HEK293 (cell line): ENCODE measurements around the gene NCOA7.

Source experiments
- CTCF ChIA-PET: fragments of 350-600 bp; formaldehyde crosslinking; extraction: SDS; loops from one replicate; lab custom pipeline; 2021; ENCODE audit warnings: antibody characterized with exemption; lab: Yijun Ruan, JAX
- POLR2A ChIA-PET: fragments of 300-600 bp; formaldehyde crosslinking; extraction: SDS; loops from one replicate; lab custom pipeline; 2020; ENCODE audit warnings: antibody characterized with exemption, inconsistent platforms; lab: Yijun Ruan, JAX
- H3K27ac ChIP-seq: fragments of 200-500 bp; sonication (Bioruptor generic); 2 replicates; pipeline ENCODE4 v1.5.1; 2014; ENCODE audit warnings: low read depth, low read length, control low read depth, inconsistent platforms; ENCODE audit errors: extremely low read depth
- H3K36me3 ChIP-seq, 2 experiments: fragments of 200-500 bp in 1 of 2; sonication (Bioruptor generic) in 1 of 2; 1 replicate in 1 of 2; 2 replicates in 1 of 2; pipeline ENCODE4 v1.5.1; 2014 to 2017; ENCODE audit warnings: inconsistent platforms in 2 of 2, low read length in 2 of 2; ENCODE audit not compliant: control insufficient read depth in 2 of 2, insufficient read depth in 1 of 2
- H3K4me1 ChIP-seq: fragments of 200-500 bp; sonication (Bioruptor generic); 2 replicates; pipeline ENCODE4 v1.5.1; 2014; ENCODE audit warnings: mild to moderate bottlenecking, low read length, inconsistent platforms; ENCODE audit not compliant: control insufficient read depth, insufficient read depth
- H3K4me3 ChIP-seq: 2 replicates; pipeline ENCODE4 v1.5.1; 2011; ENCODE audit warnings: low read depth, mild to moderate bottlenecking, control low read depth, low read length, moderate library complexity
- H3K9me3 ChIP-seq: fragments of 200-500 bp; sonication (Bioruptor generic); 2 replicates; pipeline ENCODE4 v1.5.1; 2014; ENCODE audit warnings: low read depth, low read length, inconsistent platforms; ENCODE audit not compliant: control insufficient read depth, insufficient read depth
- OSR2 ChIP-seq: fragments of 450-650 bp; formaldehyde crosslinking; IDR thresholded peaks from 2 replicates; pipeline ENCODE4 v1.5.1; 2016; ENCODE audit warnings: missing biosample characterization, missing genetic modification characterization
- SCRT2 ChIP-seq: fragments of 450-650 bp; formaldehyde crosslinking; IDR thresholded peaks from 2 replicates; pipeline ENCODE4 v1.5.1; 2016; ENCODE audit warnings: missing biosample characterization, missing genetic modification characterization
- WT1 ChIP-seq: fragments of 450-650 bp; formaldehyde crosslinking; IDR thresholded peaks from 2 replicates; pipeline ENCODE4 v1.5.1; 2016; ENCODE audit warnings: missing biosample characterization, missing genetic modification characterization
- ZBTB17 ChIP-seq: fragments of 450-650 bp; formaldehyde crosslinking; IDR thresholded peaks from 2 replicates; pipeline ENCODE4 v1.5.1; 2016; ENCODE audit warnings: missing biosample characterization, missing genetic modification characterization
- ZBTB48 ChIP-seq: fragments of 450-650 bp; formaldehyde crosslinking; IDR thresholded peaks from 2 replicates; pipeline ENCODE4 v1.5.1; 2016; ENCODE audit warnings: missing biosample characterization, missing genetic modification characterization
- ZNF132 ChIP-seq: fragments of 450-650 bp; formaldehyde crosslinking; IDR thresholded peaks from 2 replicates; pipeline ENCODE4 v1.5.1; 2017; ENCODE audit warnings: missing biosample characterization, missing genetic modification characterization, borderline replicate concordance
- ZNF19 ChIP-seq: fragments of 450-650 bp; formaldehyde crosslinking; IDR thresholded peaks from 2 replicates; pipeline ENCODE4; 2016; ENCODE audit warnings: missing biosample characterization, missing genetic modification characterization, low read depth
- ZNF324 ChIP-seq: fragments of 450-650 bp; formaldehyde crosslinking; IDR thresholded peaks from 2 replicates; pipeline ENCODE4 v1.5.1; 2016; ENCODE audit warnings: missing biosample characterization, missing genetic modification characterization
- ZNF354C ChIP-seq: fragments of 450-650 bp; formaldehyde crosslinking; IDR thresholded peaks from 2 replicates; pipeline ENCODE4 v1.5.1; 2016; ENCODE audit warnings: missing biosample characterization, missing genetic modification characterization, low read depth, borderline replicate concordance
- ZNF366 ChIP-seq: fragments of 450-650 bp; formaldehyde crosslinking; conservative IDR thresholded peaks from 2 replicates; pipeline ENCODE4 v1.5.1; 2016; ENCODE audit warnings: missing biosample characterization, missing genetic modification characterization
- ZNF394 ChIP-seq: fragments of 450-650 bp; formaldehyde crosslinking; IDR thresholded peaks from 2 replicates; pipeline ENCODE4 v1.5.1; 2016; ENCODE audit warnings: missing biosample characterization, missing genetic modification characterization, mild to moderate bottlenecking, moderate library complexity, borderline replicate concordance
- ZNF529 ChIP-seq: fragments of 450-650 bp; formaldehyde crosslinking; IDR thresholded peaks from 2 replicates; pipeline ENCODE4 v1.5.1; 2017; ENCODE audit warnings: missing genetic modification characterization, missing biosample characterization; ENCODE audit not compliant: insufficient replicate concordance
- ZNF530 ChIP-seq: fragments of 450-650 bp; formaldehyde crosslinking; IDR thresholded peaks from 2 replicates; pipeline ENCODE4 v1.5.1; 2016; ENCODE audit warnings: low read depth, missing biosample characterization, missing genetic modification characterization
- ZNF555 ChIP-seq: fragments of 450-650 bp; formaldehyde crosslinking; conservative IDR thresholded peaks from 2 replicates; pipeline ENCODE4 v1.5.1; 2017; ENCODE audit warnings: missing biosample characterization, mild to moderate bottlenecking, missing genetic modification characterization, inconsistent platforms
- ZNF660 ChIP-seq: fragments of 450-650 bp; IDR thresholded peaks from 2 replicates; pipeline ENCODE4 v1.5.1; 2018; ENCODE audit warnings: missing biosample characterization, mild to moderate bottlenecking, missing genetic modification characterization
- ZNF670 ChIP-seq: fragments of 450-650 bp; formaldehyde crosslinking; IDR thresholded peaks from 2 replicates; pipeline ENCODE4 v1.5.1; 2016; ENCODE audit warnings: missing biosample characterization, missing genetic modification characterization, low read depth
- ZNF768 ChIP-seq: fragments of 450-650 bp; formaldehyde crosslinking; IDR thresholded peaks from 2 replicates; pipeline ENCODE4 v1.5.1; 2018; ENCODE audit warnings: missing biosample characterization, mild to moderate bottlenecking, missing genetic modification characterization
- ZNF830 ChIP-seq: fragments of 450-650 bp; IDR thresholded peaks from 2 replicates; pipeline ENCODE4 v1.5.0; 2018; ENCODE audit warnings: missing biosample characterization, missing genetic modification characterization, low read depth, mild to moderate bottlenecking, moderate library complexity
- TF ChIP-seq, protein P1 (sequence below): fragments of 450-650 bp; formaldehyde crosslinking; IDR thresholded peaks from 2 replicates; pipeline ENCODE4 v1.5.1; 2017; ENCODE audit warnings: missing biosample characterization, missing genetic modification characterization
- TF ChIP-seq, protein P2 (sequence below): fragments of 450-650 bp; formaldehyde crosslinking; IDR thresholded peaks from 2 replicates; pipeline ENCODE4 v1.5.1; 2016; ENCODE audit warnings: missing biosample characterization, missing genetic modification characterization
- TF ChIP-seq, protein P3 (sequence below): fragments of 450-650 bp; formaldehyde crosslinking; IDR thresholded peaks from 2 replicates; pipeline ENCODE4 v1.5.1; 2016; ENCODE audit warnings: missing biosample characterization, missing genetic modification characterization

NCOA7 gene

DNA sequence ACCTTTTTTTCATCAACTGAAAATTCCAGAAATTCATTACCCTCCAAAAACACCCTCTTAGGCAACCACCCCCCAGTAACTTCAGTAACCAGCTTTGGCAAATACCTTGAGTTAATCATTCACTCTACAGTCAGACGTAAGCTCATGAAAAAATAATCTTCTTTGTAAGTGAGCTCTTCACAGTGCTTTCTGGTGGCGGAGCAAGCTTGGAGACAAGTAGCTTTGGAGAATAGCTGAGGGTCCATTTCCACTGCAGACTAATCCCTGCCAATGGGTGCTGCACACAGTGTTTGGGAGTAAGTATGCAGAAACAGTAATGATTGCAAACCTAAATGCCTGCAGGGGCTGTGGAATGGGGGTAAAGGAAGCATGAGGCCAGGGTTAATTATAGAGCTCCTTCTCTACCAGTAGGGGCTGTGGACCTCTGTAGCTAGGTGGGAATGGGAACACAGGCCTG is 109.0 kb downstream of the NCOA7 start:
- CTCF ChIA-PET: interaction anchor here (0.5 to 5.1 kb wide), 7 partner anchors 10 to 239 kb away, joined by 3 to 49 read pairs (median 5); partner anchors contain the start of gene HINT3
- Histone ChIP-seq H3K36me3 (peaks cover 0 to 7% of the 10 kb centered on the region in 2 experiments; a peak in 1 of 3 replicates), H3K4me3 (no peak overlapping the region)
- no peak for TF ChIP-seq ZNF132 (tag by site-specific recombination)
- TF ChIP-seq, all 188 proteins: peak for 0
- POLR2A ChIA-PET: no interaction called here
- no peaks in the 10 kb centered on the region for H3K9me3 ChIP-seq
- no peak overlapping the region for H3K27ac ChIP-seq
- no peaks in the 10 kb centered on the region for H3K4me1 ChIP-seq

DNA sequence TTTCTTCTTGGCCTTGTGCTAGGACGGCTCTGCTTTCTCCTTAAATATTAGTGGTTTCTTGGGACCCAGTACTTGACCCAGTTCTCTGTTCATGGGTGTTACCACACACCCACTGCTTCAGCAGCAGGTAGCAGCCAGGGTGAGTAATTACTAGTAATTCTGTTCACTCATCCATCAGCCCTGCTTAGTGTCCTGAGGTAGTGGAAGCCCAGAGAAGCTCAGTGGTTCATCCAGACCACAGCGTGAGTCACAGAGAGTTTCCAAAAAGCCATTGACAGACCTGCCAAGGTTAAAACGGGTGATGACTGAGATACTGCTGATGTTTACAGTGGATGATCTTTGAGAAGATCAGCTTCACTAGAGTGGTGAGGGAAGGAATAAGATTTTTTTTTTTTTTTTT is 114.1 kb downstream of the NCOA7 start:
- ChIA-PET POLR2A (no interaction called here), CTCF (interaction anchor here (0.6 to 5.2 kb wide), 13 partner anchors 8 to 767 kb away, joined by 3 to 72 read pairs (median 5); no protein-coding TSS in a partner anchor)
- no peak for TF ChIP-seq ZNF530 (tag by site-specific recombination)
- TF ChIP-seq, protein P1, sequence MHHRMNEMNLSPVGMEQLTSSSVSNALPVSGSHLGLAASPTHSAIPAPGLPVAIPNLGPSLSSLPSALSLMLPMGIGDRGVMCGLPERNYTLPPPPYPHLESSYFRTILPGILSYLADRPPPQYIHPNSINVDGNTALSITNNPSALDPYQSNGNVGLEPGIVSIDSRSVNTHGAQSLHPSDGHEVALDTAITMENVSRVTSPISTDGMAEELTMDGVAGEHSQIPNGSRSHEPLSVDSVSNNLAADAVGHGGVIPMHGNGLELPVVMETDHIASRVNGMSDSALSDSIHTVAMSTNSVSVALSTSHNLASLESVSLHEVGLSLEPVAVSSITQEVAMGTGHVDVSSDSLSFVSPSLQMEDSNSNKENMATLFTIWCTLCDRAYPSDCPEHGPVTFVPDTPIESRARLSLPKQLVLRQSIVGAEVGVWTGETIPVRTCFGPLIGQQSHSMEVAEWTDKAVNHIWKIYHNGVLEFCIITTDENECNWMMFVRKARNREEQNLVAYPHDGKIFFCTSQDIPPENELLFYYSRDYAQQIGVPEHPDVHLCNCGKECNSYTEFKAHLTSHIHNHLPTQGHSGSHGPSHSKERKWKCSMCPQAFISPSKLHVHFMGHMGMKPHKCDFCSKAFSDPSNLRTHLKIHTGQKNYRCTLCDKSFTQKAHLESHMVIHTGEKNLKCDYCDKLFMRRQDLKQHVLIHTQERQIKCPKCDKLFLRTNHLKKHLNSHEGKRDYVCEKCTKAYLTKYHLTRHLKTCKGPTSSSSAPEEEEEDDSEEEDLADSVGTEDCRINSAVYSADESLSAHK (tag by site-specific recombination): 0 out of 2 replicates have a peak, but pooled peaks have one; percentile 42
- no peak for TF ChIP-seq ZNF830
- TF ChIP-seq OSR2 (tag by site-specific recombination): peak; percentile 77
- no peak for TF ChIP-seq ZNF354C
- TF ChIP-seq WT1 (tag by site-specific recombination): no peak
- H3K4me3 ChIP-seq: no peak overlapping the region
- H3K4me1 ChIP-seq: no peaks in the 10 kb centered on the region
- H3K36me3 ChIP-seq: peaks cover 0 to 7% of the 10 kb centered on the region in 2 experiments; a peak in 1 of 3 replicates
- H3K9me3 ChIP-seq: no peaks in the 10 kb centered on the region
- no peak overlapping the region for H3K27ac ChIP-seq

DNA sequence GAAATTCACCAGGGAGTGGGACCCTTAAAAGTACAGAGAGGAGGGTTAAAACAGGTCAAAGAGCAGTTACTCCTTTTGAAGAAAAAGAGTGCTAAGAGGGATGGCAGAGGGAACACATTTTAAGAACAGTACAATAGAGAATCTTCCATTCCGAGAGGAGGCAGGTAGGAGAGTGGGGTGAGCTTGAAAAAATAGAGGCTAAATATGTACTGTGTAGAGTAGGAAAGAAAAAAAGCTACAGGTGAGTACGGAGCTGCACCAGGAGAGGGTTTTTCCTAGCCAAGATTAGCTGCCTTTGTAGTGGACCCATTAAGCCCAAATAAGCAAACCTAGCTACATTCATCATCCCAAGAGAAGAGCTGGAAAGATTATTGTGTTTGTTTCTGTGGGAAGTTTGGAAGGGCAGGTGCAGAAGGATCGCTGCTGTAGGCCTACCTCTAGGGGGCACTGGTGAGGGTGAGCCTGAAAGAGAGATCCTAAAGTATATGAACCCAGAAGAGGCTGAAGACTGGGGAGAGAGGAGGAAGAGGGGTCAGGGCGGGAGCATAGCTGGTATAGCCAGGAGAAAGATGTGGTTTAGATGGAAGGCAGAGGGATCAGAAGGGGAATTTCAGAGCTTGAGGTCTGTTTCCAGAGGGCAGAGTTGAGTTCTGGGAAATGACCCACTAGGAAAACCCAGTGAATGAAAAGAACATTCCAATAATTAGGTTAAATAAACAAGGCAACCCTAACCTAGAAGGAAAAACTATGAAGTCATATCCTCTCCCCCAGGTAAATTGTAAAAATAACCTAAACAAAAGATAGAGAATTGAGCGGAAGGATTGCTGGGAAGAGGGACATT is 115.6 kb downstream of the NCOA7 start:
- CTCF ChIA-PET: interaction anchor here (0.6 to 5.2 kb wide), 47 partner anchors 10 to 1296 kb away, joined by 3 to 72 read pairs (median 5); no protein-coding TSS in a partner anchor
- no peak overlapping the region for H3K4me3 ChIP-seq
- H3K9me3 ChIP-seq: no peaks in the 10 kb centered on the region
- H3K4me1 ChIP-seq: no peaks in the 10 kb centered on the region
- peaks cover 0 to 7% of the 10 kb centered on the region in 2 experiments; a peak in 1 of 3 replicates for H3K36me3 ChIP-seq
- POLR2A ChIA-PET: interaction anchor here (0.6 kb wide), 1 partner anchor 39 kb away, joined by 3 read pairs; no protein-coding TSS in a partner anchor
- no peak for TF ChIP-seq ZBTB48 (tag by site-specific recombination)
- no peak for TF ChIP-seq ZNF555
- no peak for TF ChIP-seq ZNF324 (tag by site-specific recombination)
- peak; percentile 55 for TF ChIP-seq ZBTB17 (tag by site-specific recombination)
- TF ChIP-seq ZNF394 (tag by site-specific recombination): no peak
- TF ChIP-seq, protein P2, sequence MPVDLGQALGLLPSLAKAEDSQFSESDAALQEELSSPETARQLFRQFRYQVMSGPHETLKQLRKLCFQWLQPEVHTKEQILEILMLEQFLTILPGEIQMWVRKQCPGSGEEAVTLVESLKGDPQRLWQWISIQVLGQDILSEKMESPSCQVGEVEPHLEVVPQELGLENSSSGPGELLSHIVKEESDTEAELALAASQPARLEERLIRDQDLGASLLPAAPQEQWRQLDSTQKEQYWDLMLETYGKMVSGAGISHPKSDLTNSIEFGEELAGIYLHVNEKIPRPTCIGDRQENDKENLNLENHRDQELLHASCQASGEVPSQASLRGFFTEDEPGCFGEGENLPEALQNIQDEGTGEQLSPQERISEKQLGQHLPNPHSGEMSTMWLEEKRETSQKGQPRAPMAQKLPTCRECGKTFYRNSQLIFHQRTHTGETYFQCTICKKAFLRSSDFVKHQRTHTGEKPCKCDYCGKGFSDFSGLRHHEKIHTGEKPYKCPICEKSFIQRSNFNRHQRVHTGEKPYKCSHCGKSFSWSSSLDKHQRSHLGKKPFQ (tag by site-specific recombination): no peak
- TF ChIP-seq ZNF670 (tag by site-specific recombination): no peak
- TF ChIP-seq ZNF529: no peak
- TF ChIP-seq SCRT2: peak; percentile 37; the same call in 1 of the 2 replicates
- TF ChIP-seq, protein P3, sequence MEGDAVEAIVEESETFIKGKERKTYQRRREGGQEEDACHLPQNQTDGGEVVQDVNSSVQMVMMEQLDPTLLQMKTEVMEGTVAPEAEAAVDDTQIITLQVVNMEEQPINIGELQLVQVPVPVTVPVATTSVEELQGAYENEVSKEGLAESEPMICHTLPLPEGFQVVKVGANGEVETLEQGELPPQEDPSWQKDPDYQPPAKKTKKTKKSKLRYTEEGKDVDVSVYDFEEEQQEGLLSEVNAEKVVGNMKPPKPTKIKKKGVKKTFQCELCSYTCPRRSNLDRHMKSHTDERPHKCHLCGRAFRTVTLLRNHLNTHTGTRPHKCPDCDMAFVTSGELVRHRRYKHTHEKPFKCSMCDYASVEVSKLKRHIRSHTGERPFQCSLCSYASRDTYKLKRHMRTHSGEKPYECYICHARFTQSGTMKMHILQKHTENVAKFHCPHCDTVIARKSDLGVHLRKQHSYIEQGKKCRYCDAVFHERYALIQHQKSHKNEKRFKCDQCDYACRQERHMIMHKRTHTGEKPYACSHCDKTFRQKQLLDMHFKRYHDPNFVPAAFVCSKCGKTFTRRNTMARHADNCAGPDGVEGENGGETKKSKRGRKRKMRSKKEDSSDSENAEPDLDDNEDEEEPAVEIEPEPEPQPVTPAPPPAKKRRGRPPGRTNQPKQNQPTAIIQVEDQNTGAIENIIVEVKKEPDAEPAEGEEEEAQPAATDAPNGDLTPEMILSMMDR (tag by site-specific recombination): peak; percentile 79
- TF ChIP-seq ZNF19: no peak
- TF ChIP-seq ZNF660 (tag by site-specific recombination): no peak
- TF ChIP-seq ZNF768 (tag by site-specific recombination): no peak
- TF ChIP-seq ZNF366 (tag by site-specific recombination): no peak
- H3K27ac ChIP-seq: no peak overlapping the region
